Testis (tissue), 3 donors: ENCODE measurements around the gene FXN. TPM values are rescaled to one million over a fixed set of nuclear protein-coding genes. Genes with fewer than 3 reads are reported as not detected.

Experiments used
- DNase-seq: peaks from one replicate; pipeline ENCODE4 v3.0.0-alpha.2; 2019
- H3K27ac ChIP-seq, 2 donors: fragments of 200-600 bp; sonication (generic); one replicate each; pipeline ENCODE4 v1.5.1; 2019
- H3K27me3 ChIP-seq: fragments of 200-600 bp; sonication (generic); one replicate; pipeline ENCODE4 v1.5.1; 2019
- H3K36me3 ChIP-seq: fragments of 200-600 bp; sonication (generic); one replicate; pipeline ENCODE4 v1.5.1; 2017; ENCODE audit warnings: low read depth; ENCODE audit errors: missing control alignments
- H3K4me1 ChIP-seq: fragments of 200-600 bp; sonication (generic); one replicate; pipeline ENCODE4 v1.5.1; 2019
- H3K4me3 ChIP-seq, 2 donors: fragments of 200-600 bp; sonication (generic); one replicate each; pipeline ENCODE4 v1.5.1; 2017 to 2019
- H3K9me3 ChIP-seq: fragments of 200-600 bp; sonication (generic); one replicate; pipeline ENCODE4 v1.5.1; 2017
- POLR2A ChIP-seq: fragments of 450-650 bp; IDR thresholded peaks from one replicate; pipeline ENCODE4 v1.6.1; 2017; ENCODE audit warnings: antibody characterized with exemption, mild to moderate bottlenecking, moderate library complexity
- WGBS, 2 donors: methylation state at CpG; one replicate each; pipeline ENCODE4 v1.1.5; 2018; 5-methylcytosine and 5-hydroxymethylcytosine counted together
- intact Hi-C: fragments of 100-400 bp; cut with DNase I; formaldehyde crosslinking; loops from one replicate; pipeline ENCODE4 v1.15.1; 2023; ENCODE audit warnings: low total_unique reads
- polyA plus RNA-seq: library from polyadenylated mRNA; stranded (reverse); fragments of 350-450 nt; fragmentation: Illumina TruSeq; extraction: RNeasy Lipid Tissue Mini Kit (QIAGEN cat#74804); gene quantifications from one replicate; pipeline ENCODE4 v1.2.3, GENCODE V29; 2014; ENCODE audit warnings: low read depth, low replicate concordance; ENCODE audit not compliant: insufficient read depth
- total RNA-seq, 2 donors: library from RNA; depleted of rRNA; stranded (reverse); fragments of >200 nt; gene quantifications; one replicate each; pipeline ENCODE4 v1.2.3, GENCODE V29; 2016
- TF ChIP-seq, protein P1 (sequence below), 3 experiments: fragments of 450-650 bp in 2 of 3; fragments of 200-600 bp in 1 of 3; sonication (generic) in 1 of 3; IDR thresholded peaks; one replicate each; pipeline ENCODE4 v1.5.1; 2016 to 2019; ENCODE audit warnings: antibody characterized with exemption in 3 of 3, mild to moderate bottlenecking in 2 of 3, moderate library complexity in 1 of 3

FXN gene
- total and polyA plus RNA-seq, 3 donors from 2014 or later, result 14.5 to 29.4 (median 19.7) TPM

DNA sequence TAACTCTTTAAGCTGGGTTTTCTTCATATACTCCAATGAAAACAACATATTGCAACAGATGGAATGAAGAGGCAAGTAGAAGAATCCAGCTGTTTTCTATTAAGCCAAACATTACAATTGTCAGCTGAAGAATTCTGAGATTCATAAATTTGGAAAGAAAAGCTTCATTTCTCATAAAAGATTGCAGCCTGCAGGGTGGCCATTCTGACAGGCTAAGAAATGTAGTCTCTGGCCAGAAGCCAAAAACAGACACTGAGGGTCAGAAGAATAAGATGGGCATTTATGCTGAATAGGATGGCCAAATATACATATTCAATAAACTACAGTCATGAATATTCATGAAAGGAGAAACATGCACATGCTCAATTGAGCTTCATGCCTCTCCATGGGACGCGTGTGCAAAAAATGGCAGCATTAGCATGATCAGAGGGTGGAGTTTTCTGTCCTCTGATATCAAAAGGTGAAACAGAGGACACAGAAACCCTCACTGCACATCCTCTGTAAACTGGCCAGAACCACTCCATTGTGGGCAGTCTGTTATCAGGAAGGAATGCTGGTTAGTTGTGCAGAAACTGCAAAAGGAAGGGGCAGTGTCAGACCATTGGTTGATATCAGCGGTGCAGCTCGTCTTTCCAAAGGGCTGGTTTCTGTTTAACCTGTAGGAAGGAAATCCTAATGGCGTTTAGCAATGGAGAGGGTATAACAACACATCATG, 50.2 kb downstream of the FXN start:
- 38 to 55% methylated on average over 5 of the region's 5 CpGs for WGBS, 2 donors
- H3K36me3 ChIP-seq, result no peaks in the 10 kb centered on the region
- no peak overlapping the region for H3K27ac ChIP-seq
- no peak for TF ChIP-seq POLR2A
- TF ChIP-seq, protein P1, sequence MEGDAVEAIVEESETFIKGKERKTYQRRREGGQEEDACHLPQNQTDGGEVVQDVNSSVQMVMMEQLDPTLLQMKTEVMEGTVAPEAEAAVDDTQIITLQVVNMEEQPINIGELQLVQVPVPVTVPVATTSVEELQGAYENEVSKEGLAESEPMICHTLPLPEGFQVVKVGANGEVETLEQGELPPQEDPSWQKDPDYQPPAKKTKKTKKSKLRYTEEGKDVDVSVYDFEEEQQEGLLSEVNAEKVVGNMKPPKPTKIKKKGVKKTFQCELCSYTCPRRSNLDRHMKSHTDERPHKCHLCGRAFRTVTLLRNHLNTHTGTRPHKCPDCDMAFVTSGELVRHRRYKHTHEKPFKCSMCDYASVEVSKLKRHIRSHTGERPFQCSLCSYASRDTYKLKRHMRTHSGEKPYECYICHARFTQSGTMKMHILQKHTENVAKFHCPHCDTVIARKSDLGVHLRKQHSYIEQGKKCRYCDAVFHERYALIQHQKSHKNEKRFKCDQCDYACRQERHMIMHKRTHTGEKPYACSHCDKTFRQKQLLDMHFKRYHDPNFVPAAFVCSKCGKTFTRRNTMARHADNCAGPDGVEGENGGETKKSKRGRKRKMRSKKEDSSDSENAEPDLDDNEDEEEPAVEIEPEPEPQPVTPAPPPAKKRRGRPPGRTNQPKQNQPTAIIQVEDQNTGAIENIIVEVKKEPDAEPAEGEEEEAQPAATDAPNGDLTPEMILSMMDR (IDR thresholded peaks at IDR 0.05), result no peak
- H3K27me3 ChIP-seq, result no peaks in the 10 kb centered on the region
- DNase-seq, result no peak
- H3K4me3 ChIP-seq, result no peak overlapping the region
- intact Hi-C loops, result no loop called here
- no peaks in the 10 kb centered on the region for H3K4me1 ChIP-seq
- no peaks in the 10 kb centered on the region for H3K9me3 ChIP-seq

DNA sequence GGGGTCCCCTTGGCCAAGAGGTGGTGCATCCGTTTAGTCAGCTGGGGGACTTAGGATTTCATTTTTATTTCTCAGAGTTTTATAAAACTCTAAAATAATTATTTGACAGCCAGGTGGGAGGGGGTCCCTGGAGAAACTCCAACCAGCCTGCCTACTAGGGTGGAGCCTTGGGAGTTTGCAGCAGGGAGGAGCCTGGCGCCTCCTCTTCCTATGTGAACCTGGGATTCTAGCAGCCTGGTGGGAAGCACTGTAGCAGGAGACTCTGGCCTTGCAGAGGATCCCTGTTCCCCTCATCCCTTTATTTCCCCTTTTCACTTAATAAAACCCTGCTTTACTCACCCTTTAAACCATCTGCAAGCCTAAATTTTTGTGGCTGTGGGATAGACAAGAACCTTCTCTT, 50.8 kb downstream of the FXN start:
- intact Hi-C loops, result no loop called here
- no peak overlapping the region for H3K27ac ChIP-seq

GRCh38 chr9:69086769-69087168, 51.2 kb downstream of the FXN start:
- Histone ChIP-seq H3K4me3 (no peak overlapping the region), H3K9me3 (no peaks in the 10 kb centered on the region), H3K4me1 (no peaks in the 10 kb centered on the region), H3K27ac (no peak overlapping the region), H3K27me3 (no peaks in the 10 kb centered on the region), H3K36me3 (no peaks in the 10 kb centered on the region)
- WGBS, 2 donors, result 94 to 100% methylated on average over 2 of the region's 2 CpGs
- TF ChIP-seq POLR2A, result no peak
- TF ChIP-seq, protein P1 (IDR thresholded peaks at IDR 0.05), result no peak
- no peak for DNase-seq
- intact Hi-C loops, result no loop called here

More for the DNA sequence above, 50.8 kb downstream of the FXN start:
- TF ChIP-seq, protein P1 (IDR thresholded peaks at IDR 0.05), result no peak
- TF ChIP-seq POLR2A, result no peak
- Histone ChIP-seq H3K27me3 (no peaks in the 10 kb centered on the region), H3K9me3 (no peaks in the 10 kb centered on the region), H3K4me1 (no peaks in the 10 kb centered on the region), H3K36me3 (no peaks in the 10 kb centered on the region), H3K4me3 (no peak overlapping the region)
- 76 to 90% methylated on average over 2 of the region's 2 CpGs for WGBS, 2 donors
- no peak for DNase-seq

GRCh38 chr9:69089082-69089481, 53.5 kb downstream of the FXN start:
- Histone ChIP-seq H3K4me1 (no peaks in the 10 kb centered on the region), H3K27ac (no peak overlapping the region), H3K4me3 (no peak overlapping the region), H3K27me3 (no peaks in the 10 kb centered on the region), H3K36me3 (no peaks in the 10 kb centered on the region), H3K9me3 (no peaks in the 10 kb centered on the region)
- no peak for DNase-seq
- 88 to 92% methylated on average over 5 of the region's 5 CpGs for WGBS, 2 donors
- no peak for TF ChIP-seq POLR2A
- TF ChIP-seq, protein P1 (IDR thresholded peaks at IDR 0.05), result no peak
- intact Hi-C loops, result no loop called here

- no peaks in the 10 kb centered on the region for H3K27me3 ChIP-seq
Measured at GRCh38 chr9:69089491-69089890, 53.9 kb downstream of the FXN start.

More at GRCh38 chr9:69089491-69089890, 53.9 kb downstream of the FXN start:
- no peaks in the 10 kb centered on the region for H3K4me1 ChIP-seq
- no peak overlapping the region for H3K4me3 ChIP-seq
- H3K9me3 ChIP-seq, result no peaks in the 10 kb centered on the region
- TF ChIP-seq, protein P1 (IDR thresholded peaks at IDR 0.05), result no peak
- TF ChIP-seq POLR2A, result no peak
- DNase-seq, result no peak
- H3K27ac ChIP-seq, result no peak overlapping the region
- 79 to 84% methylated on average over 9 of the region's 9 CpGs for WGBS, 2 donors
- no peaks in the 10 kb centered on the region for H3K36me3 ChIP-seq
- intact Hi-C loops, result no loop called here
